GM12892 (cell line): Measurements from ENCODE around the gene PFN3.

Source experiments
- DNase-seq: peaks from one replicate; pipeline ENCODE4 v3.0.0; 2011; ENCODE audit not compliant: insufficient read length
- FAIRE-seq: peaks from 2 replicates; lab custom pipeline; 2011; peaks lifted over from hg19 to GRCh38; lab: Jason Lieb, UNC
- POLR2A ChIP-seq: IDR thresholded peaks from 2 replicates; pipeline ENCODE4 v1.6.1; 2011; ENCODE audit warnings: low read depth, low read length, control low read depth
- POLR2AphosphoS5 ChIP-seq: IDR thresholded peaks from 2 replicates; pipeline ENCODE4 v1.6.1; 2011; ENCODE audit warnings: low read depth, low read length, control low read depth
- TAF1 ChIP-seq: IDR thresholded peaks from 2 replicates; pipeline ENCODE4 v1.6.1; 2011; ENCODE audit warnings: low read depth, mild to moderate bottlenecking, control low read depth, low read length, borderline replicate concordance

PFN3 gene

GRCh38 chr5:177350776-177351391 is 49.6 kb downstream of the PFN3 start:
- DNase-seq (no peak), FAIRE-seq (no peak)
- TF ChIP-seq POLR2AphosphoS5 (no peak; the same call in 1 of the 2 replicates), POLR2A (0 out of 2 replicates have a peak, but pooled peaks have one; percentile 23), TAF1 (no peak)
